Measurements from ENCODE around the gene GNS. TPM values are rescaled to one million over a fixed set of nuclear protein-coding genes. Genes with fewer than 3 reads are reported as not detected.

The GNS gene
- total RNA-seq, 1 donor from 2014 or later = 97.9 TPM

DNA sequence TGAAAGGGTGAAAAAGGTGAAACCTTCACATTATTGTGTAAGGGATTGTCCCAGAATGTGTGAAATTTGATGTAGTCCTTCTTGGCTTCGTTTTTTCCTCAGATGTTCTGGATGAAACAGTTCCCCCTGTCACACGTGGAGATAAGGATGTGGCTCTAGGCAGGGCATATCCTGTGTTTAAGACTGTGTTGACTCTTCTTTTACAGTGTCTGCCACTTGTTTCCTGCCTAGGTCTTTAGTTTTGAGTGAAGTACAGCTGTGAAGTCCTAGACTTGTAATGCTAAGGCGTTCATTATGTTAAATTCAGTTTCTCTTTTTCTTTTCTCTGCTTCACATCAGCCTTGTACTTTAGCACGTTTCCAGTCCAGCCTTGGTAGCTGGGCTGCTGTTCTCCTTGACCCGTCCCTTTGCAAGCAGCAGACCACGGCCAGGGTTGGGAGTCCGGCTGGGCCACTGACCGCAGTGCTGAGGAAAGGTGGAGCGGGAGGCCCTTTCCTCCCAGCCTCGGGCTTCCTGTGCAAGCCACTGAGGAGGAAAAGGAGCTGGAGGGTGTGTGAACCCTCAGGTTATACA lies 89.8 kb downstream of the GNS start:
- DNase-seq = peak; percentile 68
- intact Hi-C loops (cut with DNase I) = no loop called here
- peak; percentile 14 for ATAC-seq (ENCODE audit: poor library complexity)

GRCh38 chr12:64667793-64668192 lies 91.4 kb downstream of the GNS start:
- intact Hi-C loops (cut with DNase I) = no loop called here

DNA sequence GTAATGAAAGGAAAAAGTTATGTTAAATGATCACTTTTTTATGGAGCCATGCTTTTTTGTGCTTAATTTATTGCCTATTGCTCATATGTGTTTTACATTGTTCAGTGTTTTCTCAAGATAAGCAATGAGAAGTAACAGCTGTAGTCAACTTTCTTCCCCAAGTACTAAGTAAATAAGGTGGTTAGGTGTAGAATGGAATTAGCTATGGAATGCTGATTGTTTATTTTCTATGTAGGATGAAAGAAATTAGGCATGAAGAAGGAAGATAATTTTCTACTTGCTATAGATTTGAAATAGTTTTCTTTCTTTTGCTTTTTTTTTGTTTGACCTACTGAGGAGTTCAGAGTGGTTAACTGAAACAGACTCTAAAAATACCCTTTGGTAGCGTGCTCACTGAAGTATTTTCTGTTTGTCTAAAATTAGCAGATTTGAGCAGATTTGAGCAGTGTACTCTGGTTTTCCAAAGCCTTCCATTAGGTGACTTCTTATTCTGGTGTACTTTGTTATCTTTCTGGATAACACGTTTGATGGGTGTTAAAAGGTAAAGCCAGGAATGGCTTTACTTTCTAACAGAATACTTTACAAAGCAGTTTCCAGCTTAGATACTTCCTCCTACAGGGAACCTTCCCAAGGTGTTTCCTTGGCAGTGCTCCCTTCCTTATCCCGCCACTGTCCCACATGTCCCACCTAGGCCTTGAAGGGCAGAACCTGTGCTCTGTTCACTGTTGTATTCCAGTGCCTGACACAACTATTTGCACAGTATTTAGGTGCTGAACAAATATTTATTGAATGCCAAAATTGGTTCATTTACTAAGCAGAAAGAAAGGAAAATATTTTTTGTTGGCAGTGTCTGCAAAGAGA lies 92.9 kb downstream of the GNS start:
- ATAC-seq (ENCODE audit: poor library complexity) = no peak
- DNase-seq = no peak
- intact Hi-C loops (cut with DNase I) = no loop called here

More at GRCh38 chr12:64667793-64668192, 91.4 kb downstream of the GNS start:
- DNase-seq (no peak), ATAC-seq (ENCODE audit: poor library complexity) (no peak)

DNA sequence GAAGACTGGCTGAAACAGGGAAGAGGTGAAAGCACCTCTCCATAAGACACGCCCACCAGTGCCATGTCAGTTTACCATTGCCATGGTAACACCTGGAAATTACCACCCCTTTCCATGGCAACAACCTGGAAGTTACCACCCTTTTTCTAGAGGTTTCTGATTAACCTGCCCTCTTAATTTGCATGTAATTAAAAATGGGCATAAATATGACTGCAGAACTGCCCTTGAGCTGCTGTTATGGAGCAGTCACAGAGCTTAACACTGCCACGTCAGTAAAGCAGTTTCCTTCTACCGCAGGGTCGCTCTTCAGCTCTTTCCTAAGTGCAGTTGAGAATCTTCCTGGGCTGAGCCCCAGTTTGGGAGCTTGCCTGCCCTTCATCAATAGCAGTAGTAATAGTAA lies 93.7 kb downstream of the GNS start:
- DNase-seq (no peak), ATAC-seq (ENCODE audit: poor library complexity) (peak; percentile 44)
- intact Hi-C loops (cut with DNase I) = no loop called here

Other genes with a start within 250 kb of the GNS start
- gene RASSF3, start 148.9 kb downstream of the GNS start, total RNA-seq = 117 TPM
- gene TBC1D30, start 65.2 kb upstream of the GNS start, total RNA-seq = 0.83 TPM

All from Right ventricle myocardium superior (tissue), 1 donor.